WTC11 (cell line): Measurements from ENCODE around the gene PHF1. TPM values are rescaled to one million over a fixed set of nuclear protein-coding genes. Genes with fewer than 3 reads are reported as not detected.

Experiments used
- ATAC-seq: fragments of 200-7000 bp; cut with Tn5 transposase; 2 replicates; pipeline ENCODE4 v1.10.0; 2021; ENCODE audit warnings: mild to moderate bottlenecking, moderate library complexity
- CTCF ChIA-PET: fragments of 300-600 bp; sonication (Branson Sonifier 250); formaldehyde crosslinking; loops from one replicate; lab custom pipeline; 2021; ENCODE audit warnings: antibody characterized with exemption; lab: Charles Lee
- POLR2A ChIA-PET: fragments of 350-600 bp; sonication (Branson Sonifier 250); formaldehyde crosslinking; loops from one replicate; lab custom pipeline; 2021; ENCODE audit warnings: antibody characterized with exemption; lab: Charles Lee
- DNase-seq: peaks from one replicate; pipeline ENCODE4 v3.0.0; 2021; ENCODE audit warnings: low spot score
- H3K27ac Mint-ChIP-seq: 2 replicates; pipeline ENCODE4 v1.8.0; 2021; ENCODE audit warnings: mixed read lengths
- H3K27me3 Mint-ChIP-seq: 2 replicates; pipeline ENCODE4 v1.8.0; 2021; ENCODE audit warnings: low read depth, mild to moderate bottlenecking, moderate library complexity, mixed read lengths
- H3K36me3 Mint-ChIP-seq: 2 replicates; pipeline ENCODE4 v1.8.0; 2021; ENCODE audit warnings: mixed read lengths
- H3K4me1 Mint-ChIP-seq: 2 replicates; pipeline ENCODE4 v1.8.0; 2022; ENCODE audit warnings: mixed read lengths
- H3K4me3 Mint-ChIP-seq: 2 replicates; pipeline ENCODE4 v1.8.0; 2021; ENCODE audit warnings: mild to moderate bottlenecking, moderate library complexity, mixed read lengths
- H3K9me3 Mint-ChIP-seq: 2 replicates; pipeline ENCODE4 v1.8.0; 2021; ENCODE audit warnings: mixed read lengths
- ATF1 ChIP-seq: sonication (generic); formaldehyde crosslinking; IDR thresholded peaks from 2 replicates; pipeline ENCODE4 v1.8.1; 2023; ENCODE audit warnings: mild to moderate bottlenecking, moderate library complexity, missing genetic modification reagents
- CDX4 ChIP-seq: fragments of 250-450 bp; sonication (Bioruptor Pico); IDR thresholded peaks from 2 replicates; pipeline ENCODE4 v1.9.0; 2021; ENCODE audit warnings: moderate library complexity, mild to moderate bottlenecking, inconsistent platforms, borderline replicate concordance
- EMX1 ChIP-seq: fragments of 250-450 bp; sonication (Bioruptor Pico); IDR thresholded peaks from 2 replicates; pipeline ENCODE4 v1.8.0; 2021; ENCODE audit warnings: mild to moderate bottlenecking
- ETV6 ChIP-seq: sonication (generic); formaldehyde crosslinking; IDR thresholded peaks from 2 replicates; pipeline ENCODE4 v1.8.1; 2022; ENCODE audit warnings: mild to moderate bottlenecking, missing genetic modification reagents
- FOXK1 ChIP-seq: sonication (generic); formaldehyde crosslinking; IDR thresholded peaks from 2 replicates; pipeline ENCODE4 v1.8.0; 2022; ENCODE audit warnings: mild to moderate bottlenecking, moderate library complexity, missing genetic modification reagents
- FOXP1 ChIP-seq: sonication (generic); formaldehyde crosslinking; IDR thresholded peaks from 2 replicates; pipeline ENCODE4 v1.8.0; 2022; ENCODE audit warnings: missing genetic modification reagents, mild to moderate bottlenecking, moderate library complexity, borderline replicate concordance
- GABPB1 ChIP-seq: sonication (generic); formaldehyde crosslinking; IDR thresholded peaks from 2 replicates; pipeline ENCODE4 v1.8.1; 2023; ENCODE audit warnings: mild to moderate bottlenecking, missing genetic modification reagents
- GTF2I ChIP-seq: fragments of 250-450 bp; sonication (Bioruptor Pico); conservative IDR thresholded peaks from 2 replicates; pipeline ENCODE4 v1.4.0; 2021; ENCODE audit warnings: mild to moderate bottlenecking
- JUN ChIP-seq: sonication (generic); formaldehyde crosslinking; IDR thresholded peaks from 2 replicates; pipeline ENCODE4 v1.8.0; 2023; ENCODE audit warnings: mild to moderate bottlenecking, missing genetic modification reagents
- MXD4 ChIP-seq: fragments of 250-450 bp; sonication (Bioruptor Pico); IDR thresholded peaks from 2 replicates; pipeline ENCODE4 v1.8.0; 2021; ENCODE audit warnings: mild to moderate bottlenecking, moderate library complexity, borderline replicate concordance
- NFYB ChIP-seq: sonication (generic); formaldehyde crosslinking; conservative IDR thresholded peaks from 2 replicates; pipeline ENCODE4 v1.8.0; 2022; ENCODE audit warnings: low read depth, missing genetic modification reagents
- OVOL2 ChIP-seq: fragments of 250-450 bp; sonication (Bioruptor Pico); IDR thresholded peaks from 2 replicates; pipeline ENCODE4 v1.9.0; 2021; ENCODE audit warnings: mild to moderate bottlenecking, borderline replicate concordance
- PRRX2 ChIP-seq: fragments of 250-450 bp; sonication (Bioruptor Pico); IDR thresholded peaks from 2 replicates; pipeline ENCODE4 v1.8.0; 2021; ENCODE audit warnings: mild to moderate bottlenecking
- SMAD3 ChIP-seq: sonication (generic); formaldehyde crosslinking; IDR thresholded peaks from 2 replicates; pipeline ENCODE4 v1.8.0; 2022; ENCODE audit warnings: missing genetic modification reagents, mild to moderate bottlenecking, borderline replicate concordance
- SMAD4 ChIP-seq: sonication (generic); formaldehyde crosslinking; IDR thresholded peaks from 2 replicates; pipeline ENCODE4 v1.8.0; 2022; ENCODE audit warnings: mild to moderate bottlenecking, missing genetic modification reagents
- TCF7 ChIP-seq: sonication (generic); formaldehyde crosslinking; IDR thresholded peaks from 2 replicates; pipeline ENCODE4 v1.8.0; 2022; ENCODE audit warnings: mild to moderate bottlenecking, low read depth, missing genetic modification reagents, moderate library complexity
- ZBTB43 ChIP-seq: sonication (generic); formaldehyde crosslinking; IDR thresholded peaks from 2 replicates; pipeline ENCODE4 v1.8.1; 2023; ENCODE audit warnings: mild to moderate bottlenecking, missing genetic modification reagents
- ZNF138 ChIP-seq: sonication (generic); formaldehyde crosslinking; conservative IDR thresholded peaks from 2 replicates; pipeline ENCODE4 v1.8.1; 2022; ENCODE audit warnings: mild to moderate bottlenecking, moderate library complexity, missing genetic modification reagents
- ZNF263 ChIP-seq: sonication (generic); formaldehyde crosslinking; IDR thresholded peaks from 2 replicates; pipeline ENCODE4 v1.8.1; 2022; ENCODE audit warnings: low read depth, mild to moderate bottlenecking, moderate library complexity, missing genetic modification reagents
- ZNF423 ChIP-seq: fragments of 250-450 bp; sonication (Bioruptor Pico); IDR thresholded peaks from 2 replicates; pipeline ENCODE4 v2.1.2; 2022; ENCODE audit warnings: mild to moderate bottlenecking, moderate library complexity
- ZNF512 ChIP-seq: sonication (generic); formaldehyde crosslinking; IDR thresholded peaks from 2 replicates; pipeline ENCODE4 v1.8.1; 2022; ENCODE audit warnings: missing genetic modification reagents, borderline replicate concordance
- total RNA-seq: library from RNA; stranded (reverse); gene quantifications from 3 replicates; pipeline ENCODE4 v1.2.3, GENCODE V29; 2021
- TF ChIP-seq, protein P1 (sequence below): sonication (generic); formaldehyde crosslinking; IDR thresholded peaks from 2 replicates; pipeline ENCODE4 v1.8.1; 2023; ENCODE audit warnings: mild to moderate bottlenecking, missing genetic modification reagents
- TF ChIP-seq, protein P2 (sequence below): sonication (generic); formaldehyde crosslinking; IDR thresholded peaks from 2 replicates; pipeline ENCODE4 v1.8.0; 2022; ENCODE audit warnings: missing genetic modification reagents
- TF ChIP-seq, protein P3 (sequence below): sonication (generic); formaldehyde crosslinking; IDR thresholded peaks from 2 replicates; pipeline ENCODE4 v1.8.1; 2023; ENCODE audit warnings: mild to moderate bottlenecking, missing genetic modification reagents, moderate library complexity

Gene PHF1
- total RNA-seq, 1 experiment from 2014 or later: 63.6 TPM

DNA sequence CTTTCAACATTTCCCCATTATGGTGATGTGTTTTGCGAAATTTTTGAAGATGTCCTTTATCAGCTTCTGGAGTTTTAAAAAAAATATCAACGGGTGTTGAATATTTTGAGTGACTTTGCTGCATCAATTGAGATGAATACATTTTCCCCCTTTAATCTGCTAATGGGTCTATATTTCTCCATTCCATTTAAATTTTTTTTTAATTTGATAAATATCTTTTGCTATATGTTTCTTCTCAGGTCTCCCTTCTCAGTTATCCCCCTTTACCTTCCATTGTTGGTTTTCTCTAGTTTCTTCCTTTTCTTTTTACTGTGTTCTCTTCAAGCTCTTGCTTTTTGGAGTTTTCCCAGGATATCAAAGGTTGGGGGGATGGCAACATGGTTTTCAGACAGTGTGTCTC lies 20.6 kb upstream of the PHF1 start:
- peaks cover 33% of the 10 kb centered on the region for H3K4me1 Mint-ChIP-seq
- H3K9me3 Mint-ChIP-seq: no peaks in the 10 kb centered on the region
- no peak for DNase-seq
- no peak overlapping the region for H3K4me3 Mint-ChIP-seq
- H3K27me3 Mint-ChIP-seq: peaks cover 4% of the 10 kb centered on the region; the same call in 1 of the 2 replicates
- TF ChIP-seq, protein P1, sequence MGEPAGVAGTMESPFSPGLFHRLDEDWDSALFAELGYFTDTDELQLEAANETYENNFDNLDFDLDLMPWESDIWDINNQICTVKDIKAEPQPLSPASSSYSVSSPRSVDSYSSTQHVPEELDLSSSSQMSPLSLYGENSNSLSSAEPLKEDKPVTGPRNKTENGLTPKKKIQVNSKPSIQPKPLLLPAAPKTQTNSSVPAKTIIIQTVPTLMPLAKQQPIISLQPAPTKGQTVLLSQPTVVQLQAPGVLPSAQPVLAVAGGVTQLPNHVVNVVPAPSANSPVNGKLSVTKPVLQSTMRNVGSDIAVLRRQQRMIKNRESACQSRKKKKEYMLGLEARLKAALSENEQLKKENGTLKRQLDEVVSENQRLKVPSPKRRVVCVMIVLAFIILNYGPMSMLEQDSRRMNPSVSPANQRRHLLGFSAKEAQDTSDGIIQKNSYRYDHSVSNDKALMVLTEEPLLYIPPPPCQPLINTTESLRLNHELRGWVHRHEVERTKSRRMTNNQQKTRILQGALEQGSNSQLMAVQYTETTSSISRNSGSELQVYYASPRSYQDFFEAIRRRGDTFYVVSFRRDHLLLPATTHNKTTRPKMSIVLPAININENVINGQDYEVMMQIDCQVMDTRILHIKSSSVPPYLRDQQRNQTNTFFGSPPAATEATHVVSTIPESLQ (CRISPR knock-in tag): no peak
- no peak for TF ChIP-seq GTF2I (CRISPR knock-in tag)
- TF ChIP-seq CDX4 (CRISPR knock-in tag): no peak
- no peak for TF ChIP-seq ZBTB43 (CRISPR knock-in tag)
- no peak for TF ChIP-seq JUN (CRISPR knock-in tag)
- TF ChIP-seq, protein P2, sequence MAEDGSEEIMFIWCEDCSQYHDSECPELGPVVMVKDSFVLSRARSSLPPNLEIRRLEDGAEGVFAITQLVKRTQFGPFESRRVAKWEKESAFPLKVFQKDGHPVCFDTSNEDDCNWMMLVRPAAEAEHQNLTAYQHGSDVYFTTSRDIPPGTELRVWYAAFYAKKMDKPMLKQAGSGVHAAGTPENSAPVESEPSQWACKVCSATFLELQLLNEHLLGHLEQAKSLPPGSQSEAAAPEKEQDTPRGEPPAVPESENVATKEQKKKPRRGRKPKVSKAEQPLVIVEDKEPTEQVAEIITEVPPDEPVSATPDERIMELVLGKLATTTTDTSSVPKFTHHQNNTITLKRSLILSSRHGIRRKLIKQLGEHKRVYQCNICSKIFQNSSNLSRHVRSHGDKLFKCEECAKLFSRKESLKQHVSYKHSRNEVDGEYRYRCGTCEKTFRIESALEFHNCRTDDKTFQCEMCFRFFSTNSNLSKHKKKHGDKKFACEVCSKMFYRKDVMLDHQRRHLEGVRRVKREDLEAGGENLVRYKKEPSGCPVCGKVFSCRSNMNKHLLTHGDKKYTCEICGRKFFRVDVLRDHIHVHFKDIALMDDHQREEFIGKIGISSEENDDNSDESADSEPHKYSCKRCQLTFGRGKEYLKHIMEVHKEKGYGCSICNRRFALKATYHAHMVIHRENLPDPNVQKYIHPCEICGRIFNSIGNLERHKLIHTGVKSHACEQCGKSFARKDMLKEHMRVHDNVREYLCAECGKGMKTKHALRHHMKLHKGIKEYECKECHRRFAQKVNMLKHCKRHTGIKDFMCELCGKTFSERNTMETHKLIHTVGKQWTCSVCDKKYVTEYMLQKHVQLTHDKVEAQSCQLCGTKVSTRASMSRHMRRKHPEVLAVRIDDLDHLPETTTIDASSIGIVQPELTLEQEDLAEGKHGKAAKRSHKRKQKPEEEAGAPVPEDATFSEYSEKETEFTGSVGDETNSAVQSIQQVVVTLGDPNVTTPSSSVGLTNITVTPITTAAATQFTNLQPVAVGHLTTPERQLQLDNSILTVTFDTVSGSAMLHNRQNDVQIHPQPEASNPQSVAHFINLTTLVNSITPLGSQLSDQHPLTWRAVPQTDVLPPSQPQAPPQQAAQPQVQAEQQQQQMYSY: no peak
- ATAC-seq: no peak
- POLR2A ChIA-PET: interaction anchor here (1.3 kb wide), 1 partner anchor 113 kb away, joined by 4 read pairs; the partner anchor contains the start of gene B3GALT4
- peaks cover 7% of the 10 kb centered on the region; the same call in 1 of the 2 replicates for H3K36me3 Mint-ChIP-seq
- peak overlapping the region; percentile 99 for H3K27ac Mint-ChIP-seq
- CTCF ChIA-PET: interaction anchor here (0.6 to 2.7 kb wide), 6 partner anchors 25 to 108 kb away, joined by 3 to 21 read pairs (median 4); a partner anchor contains a TSS

DNA sequence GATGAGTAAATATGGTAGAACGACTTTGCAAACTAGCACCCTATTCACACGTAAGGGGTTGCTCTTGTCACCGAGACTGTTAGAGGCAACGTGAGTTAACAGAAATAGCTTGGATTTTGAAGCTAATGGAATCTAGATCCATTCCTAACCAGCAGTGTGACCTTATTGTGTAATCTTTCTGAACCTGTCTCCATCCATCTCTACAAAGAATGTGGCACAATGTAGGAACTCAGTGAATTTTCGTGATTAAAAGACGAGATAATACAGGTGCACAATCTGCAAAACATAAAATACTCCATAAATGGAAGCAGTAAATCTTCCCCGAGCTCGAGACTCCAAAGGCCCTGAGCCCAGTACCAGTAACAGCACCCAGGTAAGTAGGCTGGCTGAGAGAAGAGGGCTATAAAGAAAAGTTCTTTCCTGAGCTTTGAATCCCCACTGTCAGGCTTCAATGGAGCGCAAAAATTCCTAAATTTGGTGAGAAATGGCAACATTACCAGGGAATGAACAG lies 20.0 kb upstream of the PHF1 start:
- no peak for ATAC-seq
- H3K36me3 Mint-ChIP-seq: peaks cover 9% of the 10 kb centered on the region; the same call in 1 of the 2 replicates
- no peak for DNase-seq
- H3K27ac Mint-ChIP-seq: peak overlapping the region; percentile 99
- no peaks in the 10 kb centered on the region for H3K9me3 Mint-ChIP-seq
- peaks cover 4% of the 10 kb centered on the region; the same call in 1 of the 2 replicates for H3K27me3 Mint-ChIP-seq
- TF ChIP-seq ZNF138 (CRISPR knock-in tag) (no peak), JUN (CRISPR knock-in tag) (no peak), GABPB1 (CRISPR knock-in tag) (no peak), CDX4 (CRISPR knock-in tag) (no peak), MXD4 (CRISPR knock-in tag) (no peak), ETV6 (CRISPR knock-in tag) (no peak), SMAD4 (CRISPR knock-in tag) (no peak), OVOL2 (no peak), ATF1 (CRISPR knock-in tag) (no peak), SMAD3 (CRISPR knock-in tag) (no peak), ZNF423 (CRISPR knock-in tag) (no peak), ZNF512 (CRISPR knock-in tag) (no peak), PRRX2 (CRISPR knock-in tag) (no peak), FOXK1 (no peak), NFYB (CRISPR knock-in tag) (no peak), TCF7 (CRISPR knock-in tag) (no peak), FOXP1 (CRISPR knock-in tag) (no peak), EMX1 (CRISPR knock-in tag) (no peak), ZNF263 (CRISPR knock-in tag) (no peak)
- TF ChIP-seq, protein P3, sequence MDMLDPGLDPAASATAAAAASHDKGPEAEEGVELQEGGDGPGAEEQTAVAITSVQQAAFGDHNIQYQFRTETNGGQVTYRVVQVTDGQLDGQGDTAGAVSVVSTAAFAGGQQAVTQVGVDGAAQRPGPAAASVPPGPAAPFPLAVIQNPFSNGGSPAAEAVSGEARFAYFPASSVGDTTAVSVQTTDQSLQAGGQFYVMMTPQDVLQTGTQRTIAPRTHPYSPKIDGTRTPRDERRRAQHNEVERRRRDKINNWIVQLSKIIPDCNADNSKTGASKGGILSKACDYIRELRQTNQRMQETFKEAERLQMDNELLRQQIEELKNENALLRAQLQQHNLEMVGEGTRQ (CRISPR knock-in tag): no peak
- CTCF ChIA-PET: interaction anchor here (0.5 to 2.7 kb wide), 15 partner anchors 9 to 157 kb away, joined by 3 to 21 read pairs (median 3); partner anchors contain the start of gene RGL2
- peaks cover 34% of the 10 kb centered on the region for H3K4me1 Mint-ChIP-seq
- H3K4me3 Mint-ChIP-seq: peak overlapping the region; percentile 96
- POLR2A ChIA-PET: interaction anchor here (0.6 to 1.3 kb wide), 2 partner anchors 114 to 1972 kb away, joined by 4 read pairs; partner anchors contain the start of gene B3GALT4
